Measurements from ENCODE around the gene RNASE13. TPM values are rescaled to one million over a fixed set of nuclear protein-coding genes. Genes with fewer than 3 reads are reported as not detected.

The RNASE13 gene
- polyA plus RNA-seq, 1 of the 3 experiments (the other 2 are of a cell fraction): not detected

GRCh38 chr14:21030531-21030930 lies 4.1 kb downstream of the RNASE13 start:
- POLR2A ChIA-PET: no interaction called here
- no peaks in the 10 kb centered on the region for H4K20me1 ChIP-seq (ENCODE audit: insufficient read depth)
- no peak overlapping the region for H2AFZ ChIP-seq (ENCODE audit: low read depth)
- H3K9me2 ChIP-seq: no peaks in the 10 kb centered on the region
- TF ChIP-seq JUND (IDR thresholded peaks at IDR 0.05) (no peak), TCF12 (IDR thresholded peaks at IDR 0.05) (no peak), SIN3A (IDR thresholded peaks at IDR 0.05; ENCODE audit: borderline replicate concordance, low read depth, low read length) (no peak), GABPA (IDR thresholded peaks at IDR 0.05; ENCODE audit: low read depth) (no peak), NRF1 (IDR thresholded peaks at IDR 0.05; ENCODE audit: low read depth, low read length) (no peak), REST (IDR thresholded peaks at IDR 0.05; ENCODE audit: low read depth, low read length) (no peak), NFIC (IDR thresholded peaks at IDR 0.05; ENCODE audit: borderline replicate concordance) (no peak), GATA2 (CRISPR knock-in tag; IDR thresholded peaks at IDR 0.05) (no peak), POLR2AphosphoS5 (IDR thresholded peaks at IDR 0.05; ENCODE audit: low read depth, low read length) (no peak), RFX5 (IDR thresholded peaks at IDR 0.05; ENCODE audit: low read length) (no peak), FOXM1 (IDR thresholded peaks at IDR 0.05; ENCODE audit: low read depth) (no peak), CHD2 (IDR thresholded peaks at IDR 0.05; ENCODE audit: low read length, partially characterized antibody) (no peak), RAD21 (IDR thresholded peaks at IDR 0.05; ENCODE audit: low read length) (no peak), MEF2A (IDR thresholded peaks at IDR 0.05; ENCODE audit: borderline replicate concordance, low read depth) (no peak), FOSL2 (IDR thresholded peaks at IDR 0.05; ENCODE audit: borderline replicate concordance, low read depth) (no peak), YY1 (IDR thresholded peaks at IDR 0.05; ENCODE audit: low read depth) (no peak)
- TF ChIP-seq, protein P1, sequence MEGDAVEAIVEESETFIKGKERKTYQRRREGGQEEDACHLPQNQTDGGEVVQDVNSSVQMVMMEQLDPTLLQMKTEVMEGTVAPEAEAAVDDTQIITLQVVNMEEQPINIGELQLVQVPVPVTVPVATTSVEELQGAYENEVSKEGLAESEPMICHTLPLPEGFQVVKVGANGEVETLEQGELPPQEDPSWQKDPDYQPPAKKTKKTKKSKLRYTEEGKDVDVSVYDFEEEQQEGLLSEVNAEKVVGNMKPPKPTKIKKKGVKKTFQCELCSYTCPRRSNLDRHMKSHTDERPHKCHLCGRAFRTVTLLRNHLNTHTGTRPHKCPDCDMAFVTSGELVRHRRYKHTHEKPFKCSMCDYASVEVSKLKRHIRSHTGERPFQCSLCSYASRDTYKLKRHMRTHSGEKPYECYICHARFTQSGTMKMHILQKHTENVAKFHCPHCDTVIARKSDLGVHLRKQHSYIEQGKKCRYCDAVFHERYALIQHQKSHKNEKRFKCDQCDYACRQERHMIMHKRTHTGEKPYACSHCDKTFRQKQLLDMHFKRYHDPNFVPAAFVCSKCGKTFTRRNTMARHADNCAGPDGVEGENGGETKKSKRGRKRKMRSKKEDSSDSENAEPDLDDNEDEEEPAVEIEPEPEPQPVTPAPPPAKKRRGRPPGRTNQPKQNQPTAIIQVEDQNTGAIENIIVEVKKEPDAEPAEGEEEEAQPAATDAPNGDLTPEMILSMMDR (IDR thresholded peaks at IDR 0.05): no peak
- TF ChIP-seq, protein P2, sequence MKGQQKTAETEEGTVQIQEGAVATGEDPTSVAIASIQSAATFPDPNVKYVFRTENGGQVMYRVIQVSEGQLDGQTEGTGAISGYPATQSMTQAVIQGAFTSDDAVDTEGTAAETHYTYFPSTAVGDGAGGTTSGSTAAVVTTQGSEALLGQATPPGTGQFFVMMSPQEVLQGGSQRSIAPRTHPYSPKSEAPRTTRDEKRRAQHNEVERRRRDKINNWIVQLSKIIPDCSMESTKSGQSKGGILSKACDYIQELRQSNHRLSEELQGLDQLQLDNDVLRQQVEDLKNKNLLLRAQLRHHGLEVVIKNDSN (IDR thresholded peaks at IDR 0.05; ENCODE audit: borderline replicate concordance, low read depth): no peak
- no peak overlapping the region for H3K4me3 ChIP-seq (ENCODE audit: low read depth in 2 of 2, low read length in 1 of 2)
- no peak overlapping the region for H3K27ac ChIP-seq (ENCODE audit: low read depth in 2 of 2, low read length in 1 of 2)
- CTCF ChIA-PET: interaction anchor here (0.9 to 7.5 kb wide), 6 partner anchors 9 to 73 kb away, joined by 3 to 73 read pairs (median 10); no protein-coding TSS in a partner anchor
- no peaks in the 10 kb centered on the region for H3K36me3 ChIP-seq (replicated peaks in 1 of 2; ENCODE audit: control insufficient read depth in 1 of 2, insufficient read depth in 2 of 2, low read length in 1 of 2)
- DNase-seq: no peak
- H3K27me3 ChIP-seq (ENCODE audit: insufficient read depth): peaks cover 42% of the 10 kb centered on the region; the same call in 1 of the 2 replicates
- H3K9me3 ChIP-seq: no peaks in the 10 kb centered on the region
- H3K9ac ChIP-seq: no peak overlapping the region
- H3F3A ChIP-seq (replicated peaks; ENCODE audit: insufficient read depth): no peaks in the 10 kb centered on the region
- H3K4me2 ChIP-seq: no peak overlapping the region
- no peaks in the 10 kb centered on the region for H3K79me2 ChIP-seq (ENCODE audit: insufficient read depth)
- H3K4me1 ChIP-seq (ENCODE audit: control insufficient read depth in 1 of 2, insufficient read depth in 2 of 2, low read depth in 1 of 2, low read length in 1 of 2): peaks cover 0 to 3% of the 10 kb centered on the region in 2 experiments; a peak in 1 of 4 replicates
- 60% methylated on average over 12 of the region's 12 CpGs for WGBS (ENCODE audit: low lambda C conversion rate)
